ENCODE data around the gene TNXB. TPM values are rescaled to one million over a fixed set of nuclear protein-coding genes. Genes with fewer than 3 reads are reported as not detected.

The TNXB gene
- total and polyA plus RNA-seq, 9 of the 15 experiments (the other 6 are each of a cell fraction or from before 2014, with no cell fraction given), result 0.14 to 28.1 (median 12.4) TPM

GRCh38 chr6:32153564-32154513, 44.7 kb upstream of the TNXB start, which contains the start of gene PPT2 (continued):
- peak; percentile 81 for TF ChIP-seq NBN (IDR thresholded peaks at IDR 0.05; ENCODE audit: low read depth)
- 0 out of 2 replicates have a peak, but pooled peaks have one; percentile 18 for TF ChIP-seq ZNF174 (CRISPR knock-in tag; IDR thresholded peaks at IDR 0.05)
- TF ChIP-seq DACH1 (IDR thresholded peaks at IDR 0.05; ENCODE audit: partially characterized antibody), result no peak
- TF ChIP-seq SETDB1 (IDR thresholded peaks at IDR 0.05; ENCODE audit: low read length), result no peak
- TF ChIP-seq CEBPB (tag; IDR thresholded peaks at IDR 0.05), result 0 out of 2 replicates have a peak, but pooled peaks have one; percentile 32
- TF ChIP-seq RREB1 (CRISPR knock-in tag; IDR thresholded peaks at IDR 0.05), result 0 out of 2 replicates have a peak, but pooled peaks have one; percentile 15
- TF ChIP-seq HDAC6 (IDR thresholded peaks at IDR 0.05; ENCODE audit: low read depth, low read length), result no peak
- TF ChIP-seq ZNF699 (CRISPR knock-in tag; IDR thresholded peaks at IDR 0.05; ENCODE audit: insufficient replicate concordance), result no peak
- peak in 1 of 2 experiments; percentile 98; a peak in 2 of 4 replicates for TF ChIP-seq NONO (IDR thresholded peaks at IDR 0.05; ENCODE audit: low read depth in 2 of 2, low read length in 1 of 2)
- peak; percentile 91 for TF ChIP-seq RFX1 (IDR thresholded peaks at IDR 0.05)
- no peak for TF ChIP-seq DLX4 (CRISPR knock-in tag; IDR thresholded peaks at IDR 0.05)
- TF ChIP-seq TEAD2 (tag; IDR thresholded peaks at IDR 0.05), result no peak
- 0 out of 2 replicates have a peak, but pooled peaks have one; percentile 19 for TF ChIP-seq MIER1 (IDR thresholded peaks at IDR 0.05; ENCODE audit: low read depth)
- TF ChIP-seq ZBTB33 (CRISPR knock-in tag; IDR thresholded peaks at IDR 0.05), result peak; percentile 32; the same call in 1 of the 2 replicates
- peak; percentile 97 to 99 for TF ChIP-seq FOXK2 (conservative IDR thresholded peaks at IDR 0.05 in 1 of 2, IDR thresholded peaks at IDR 0.05 in 1 of 2; ENCODE audit: low read depth in 2 of 2)
- no peak for TF ChIP-seq CBFA2T2 (conservative IDR thresholded peaks at IDR 0.05)
- no peak for TF ChIP-seq NR0B1 (IDR thresholded peaks at IDR 0.05; ENCODE audit: partially characterized antibody)

Data from K562 (cell line).